Mesothelial cell of epicardium (in vitro differentiated cells): ENCODE data around the gene TRHDE. TPM values are rescaled to one million over a fixed set of nuclear protein-coding genes. Genes with fewer than 3 reads are reported as not detected.

Experiments used
- DNase-seq, 2 experiments: peaks; one replicate each; pipeline ENCODE4 v3.0.0; 2021; ENCODE audit warnings: low spot score in 2 of 2; ENCODE audit not compliant: unreplicated experiment in 2 of 2
- H3K27ac Mint-ChIP-seq: 2 replicates; pipeline ENCODE4 v1.8.0; 2021; ENCODE audit warnings: mixed read lengths
- H3K27me3 Mint-ChIP-seq: 2 replicates; pipeline ENCODE4 v1.8.0; 2021; ENCODE audit warnings: low read depth, mixed read lengths
- H3K36me3 Mint-ChIP-seq: 2 replicates; pipeline ENCODE4 v1.8.0; 2021; ENCODE audit warnings: mixed read lengths
- H3K4me1 Mint-ChIP-seq: 2 replicates; pipeline ENCODE4 v1.8.0; 2021; ENCODE audit warnings: mixed read lengths
- H3K4me3 Mint-ChIP-seq: 2 replicates; pipeline ENCODE4 v1.8.0; 2021; ENCODE audit warnings: mild to moderate bottlenecking, moderate library complexity, mixed read lengths
- H3K9me3 Mint-ChIP-seq: 2 replicates; pipeline ENCODE4 v1.8.0; 2021; ENCODE audit warnings: mixed read lengths
- total RNA-seq: library from RNA; stranded (reverse); gene quantifications from 3 replicates; pipeline ENCODE4 v1.2.1, GENCODE V29; 2021
- TF ChIP-seq, protein P1 (sequence below): fragments of 200-600 bp; sonication (generic); IDR thresholded peaks from one replicate; pipeline ENCODE4 v1.5.0; 2021; ENCODE audit warnings: antibody characterized with exemption; ENCODE audit not compliant: unreplicated experiment

Gene TRHDE
- total RNA-seq, result 1.0 to 1.7 TPM (median 1.4 TPM) in 3 replicates

DNA sequence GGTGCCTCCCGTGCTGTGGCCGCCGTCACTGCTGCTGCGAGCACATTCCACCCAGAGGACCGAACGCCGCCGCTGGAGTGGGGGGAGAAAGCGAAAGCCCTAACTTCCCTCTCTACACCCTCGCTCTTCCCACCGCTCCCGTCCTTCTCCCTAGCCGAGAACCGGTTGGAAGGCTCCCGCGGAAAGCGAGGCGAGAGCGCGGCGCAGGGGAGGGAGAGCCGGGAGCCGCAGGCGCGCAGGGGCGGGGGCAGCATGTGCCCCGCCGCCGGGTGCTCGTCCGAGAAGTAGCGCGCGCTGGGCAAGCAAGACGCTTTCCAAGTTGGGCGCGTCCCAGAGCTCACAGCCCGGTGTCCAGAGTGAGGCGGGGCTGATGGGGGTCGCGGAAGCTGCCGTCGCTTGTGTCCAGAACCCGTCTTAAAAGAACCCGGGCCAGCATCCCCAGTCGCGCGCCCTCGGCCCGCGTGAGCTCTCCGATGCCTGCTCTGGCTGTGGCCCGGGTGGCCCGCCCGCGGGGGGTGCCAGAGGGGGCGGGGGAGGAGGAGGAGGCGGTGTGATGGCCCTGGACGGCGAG lies at the start of gene TRHDE:
Gene TRHDE (plus strand): TSS at position 280 of the 571 bp plus-strand sequence. CDS start 274 bp downstream, at position 554.
- H3K4me1 Mint-ChIP-seq, result peaks cover 13% of the 10 kb centered on the region
- H3K4me3 Mint-ChIP-seq, result peak within 1 kb of the TSS; percentile 83
- H3K36me3 Mint-ChIP-seq, result no peaks in the 10 kb centered on the region
- DNase-seq, result peak in 1 of 2 experiments; percentile 25
- TF ChIP-seq, protein P1, sequence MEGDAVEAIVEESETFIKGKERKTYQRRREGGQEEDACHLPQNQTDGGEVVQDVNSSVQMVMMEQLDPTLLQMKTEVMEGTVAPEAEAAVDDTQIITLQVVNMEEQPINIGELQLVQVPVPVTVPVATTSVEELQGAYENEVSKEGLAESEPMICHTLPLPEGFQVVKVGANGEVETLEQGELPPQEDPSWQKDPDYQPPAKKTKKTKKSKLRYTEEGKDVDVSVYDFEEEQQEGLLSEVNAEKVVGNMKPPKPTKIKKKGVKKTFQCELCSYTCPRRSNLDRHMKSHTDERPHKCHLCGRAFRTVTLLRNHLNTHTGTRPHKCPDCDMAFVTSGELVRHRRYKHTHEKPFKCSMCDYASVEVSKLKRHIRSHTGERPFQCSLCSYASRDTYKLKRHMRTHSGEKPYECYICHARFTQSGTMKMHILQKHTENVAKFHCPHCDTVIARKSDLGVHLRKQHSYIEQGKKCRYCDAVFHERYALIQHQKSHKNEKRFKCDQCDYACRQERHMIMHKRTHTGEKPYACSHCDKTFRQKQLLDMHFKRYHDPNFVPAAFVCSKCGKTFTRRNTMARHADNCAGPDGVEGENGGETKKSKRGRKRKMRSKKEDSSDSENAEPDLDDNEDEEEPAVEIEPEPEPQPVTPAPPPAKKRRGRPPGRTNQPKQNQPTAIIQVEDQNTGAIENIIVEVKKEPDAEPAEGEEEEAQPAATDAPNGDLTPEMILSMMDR, result no peak
- H3K9me3 Mint-ChIP-seq, result no peaks in the 10 kb centered on the region
- H3K27ac Mint-ChIP-seq, result no peak within 1 kb of the TSS
- H3K27me3 Mint-ChIP-seq, result peaks cover 90% of the 10 kb centered on the region

DNA sequence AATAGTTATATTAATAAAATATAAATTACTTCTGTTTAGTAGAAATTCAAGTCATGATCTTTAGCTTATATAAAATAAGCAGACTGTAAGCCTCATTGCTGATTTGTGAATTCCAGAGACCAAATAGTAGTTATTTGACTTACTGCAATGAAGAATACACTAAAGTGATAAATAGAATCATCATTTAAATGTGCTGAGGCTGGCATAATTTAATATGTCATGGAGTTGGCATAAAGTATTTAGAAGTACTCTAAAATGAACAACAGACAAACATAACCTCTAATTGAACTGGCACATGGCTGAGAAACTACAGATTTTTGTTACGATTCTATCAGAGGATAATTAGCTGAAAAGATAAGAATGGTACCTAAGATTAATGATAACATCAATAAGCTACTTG lies 45.7 kb upstream of the TRHDE start:
- H3K4me1 Mint-ChIP-seq, result peaks cover 15% of the 10 kb centered on the region
- H3K36me3 Mint-ChIP-seq, result no peaks in the 10 kb centered on the region
- peaks cover 4% of the 10 kb centered on the region for H3K27me3 Mint-ChIP-seq
- DNase-seq, result no peak
- TF ChIP-seq, protein P1, result no peak
- H3K4me3 Mint-ChIP-seq, result no peak overlapping the region
- no peaks in the 10 kb centered on the region for H3K9me3 Mint-ChIP-seq
- no peak overlapping the region for H3K27ac Mint-ChIP-seq

- TF ChIP-seq, protein P1, result no peak
- no peak overlapping the region for H3K27ac Mint-ChIP-seq
- H3K4me1 Mint-ChIP-seq, result peaks cover 15% of the 10 kb centered on the region
Observed at GRCh38 chr12:72228424-72228823, 43.7 kb upstream of the TRHDE start.

GRCh38 chr12:72230589-72230988 lies 41.6 kb upstream of the TRHDE start:
- no peaks in the 10 kb centered on the region for H3K36me3 Mint-ChIP-seq
- no peak overlapping the region for H3K4me3 Mint-ChIP-seq
- TF ChIP-seq, protein P1, result no peak
- H3K9me3 Mint-ChIP-seq, result no peaks in the 10 kb centered on the region
- H3K27ac Mint-ChIP-seq, result peak overlapping the region; percentile 26
- no peaks in the 10 kb centered on the region for H3K27me3 Mint-ChIP-seq
- peaks cover 9% of the 10 kb centered on the region for H3K4me1 Mint-ChIP-seq
- DNase-seq, result no peak

More at GRCh38 chr12:72228424-72228823, 43.7 kb upstream of the TRHDE start:
- H3K9me3 Mint-ChIP-seq, result no peaks in the 10 kb centered on the region
- H3K36me3 Mint-ChIP-seq, result no peaks in the 10 kb centered on the region
- H3K27me3 Mint-ChIP-seq, result no peaks in the 10 kb centered on the region
- no peak for DNase-seq
- no peak overlapping the region for H3K4me3 Mint-ChIP-seq

GRCh38 chr12:72234886-72235285 lies 37.3 kb upstream of the TRHDE start:
- H3K27me3 Mint-ChIP-seq, result no peaks in the 10 kb centered on the region
- H3K36me3 Mint-ChIP-seq, result no peaks in the 10 kb centered on the region
- H3K9me3 Mint-ChIP-seq, result peaks cover 3% of the 10 kb centered on the region
- no peak for DNase-seq
- H3K27ac Mint-ChIP-seq, result no peak overlapping the region
- TF ChIP-seq, protein P1, result no peak
- H3K4me3 Mint-ChIP-seq, result no peak overlapping the region
- H3K4me1 Mint-ChIP-seq, result peaks cover 11% of the 10 kb centered on the region
